ENCODE results near the gene SYMPK. TPM values are rescaled to one million over a fixed set of nuclear protein-coding genes. Genes with fewer than 3 reads are reported as not detected.

SYMPK gene
- total RNA-seq, 1 donor from 2014 or later: 26.6 TPM

- DNase-seq: no peak
Observed at GRCh38 chr19:45804140-45804958, 58.6 kb downstream of the SYMPK start.

DNA sequence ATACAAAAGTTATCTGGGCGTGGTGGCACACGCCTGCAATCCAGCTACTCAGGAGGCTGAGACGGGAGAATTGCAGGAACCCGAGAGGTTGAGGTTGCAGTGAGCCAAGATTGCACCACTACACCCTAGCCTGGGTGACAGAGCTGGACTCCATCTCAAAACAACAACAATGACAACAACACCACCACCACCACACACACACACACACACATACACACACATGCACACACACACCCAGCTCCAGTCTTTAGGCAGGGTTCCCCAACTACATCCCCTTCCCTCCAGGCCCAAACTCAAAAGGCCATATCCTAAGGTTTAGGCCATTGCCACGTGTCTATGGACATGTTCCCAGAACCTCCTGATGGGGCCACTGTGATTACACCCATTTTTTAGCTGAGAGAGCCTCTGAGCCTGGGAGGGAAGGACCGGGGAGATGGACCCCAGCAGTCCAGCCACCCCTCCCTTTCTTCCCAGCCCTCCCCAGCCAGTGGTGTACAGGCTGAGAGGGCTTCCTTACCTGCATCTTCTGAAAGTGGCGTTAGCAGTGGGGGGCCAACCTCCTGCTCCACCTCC, 61.3 kb downstream of the SYMPK start:
- DNase-seq: no peak

GRCh38 chr19:45800070-45800553, 62.8 kb downstream of the SYMPK start:
- DNase-seq: no peak

DNA sequence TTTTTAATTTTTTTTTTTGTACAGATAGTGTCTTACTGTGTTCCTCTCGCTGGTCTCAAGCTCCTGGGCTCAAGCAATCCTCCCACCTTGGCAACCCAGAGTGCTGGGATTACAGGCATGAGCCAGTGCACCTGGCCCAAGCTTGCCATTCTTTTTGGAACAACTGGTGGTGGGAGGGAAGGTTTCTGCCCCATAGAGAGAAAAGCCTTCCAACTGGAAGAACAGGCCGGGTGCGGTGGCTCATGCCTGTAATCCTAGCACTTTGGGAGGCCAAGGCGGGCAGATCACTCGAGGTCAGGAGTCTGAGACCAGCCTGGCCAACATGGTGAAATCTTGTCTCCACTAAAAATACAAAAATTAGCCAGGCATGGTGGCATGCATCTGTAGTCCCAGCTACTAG, 63.4 kb downstream of the SYMPK start:
- DNase-seq: peak; percentile 49

- DNase-seq: peak; percentile 86
Observed at GRCh38 chr19:45798995-45799517, 63.9 kb downstream of the SYMPK start.

GRCh38 chr19:45794627-45795026, 68.3 kb downstream of the SYMPK start:
- no peak for DNase-seq

GRCh38 chr19:45793876-45794275, 69.1 kb downstream of the SYMPK start:
- DNase-seq: no peak

- DNase-seq: no peak
Observed at GRCh38 chr19:45793178-45793564, 69.8 kb downstream of the SYMPK start.

- DNase-seq: peak; percentile 100
Observed at GRCh38 chr19:45792470-45793177, 70.3 kb downstream of the SYMPK start, which contains the start of gene DMWD. DMWD (minus strand) TSS chr19:45792845; CDS start chr19:45792756, 89 bp downstream.

GRCh38 chr19:45791744-45792469, 71.0 kb downstream of the SYMPK start:
- no peak for DNase-seq

DNA sequence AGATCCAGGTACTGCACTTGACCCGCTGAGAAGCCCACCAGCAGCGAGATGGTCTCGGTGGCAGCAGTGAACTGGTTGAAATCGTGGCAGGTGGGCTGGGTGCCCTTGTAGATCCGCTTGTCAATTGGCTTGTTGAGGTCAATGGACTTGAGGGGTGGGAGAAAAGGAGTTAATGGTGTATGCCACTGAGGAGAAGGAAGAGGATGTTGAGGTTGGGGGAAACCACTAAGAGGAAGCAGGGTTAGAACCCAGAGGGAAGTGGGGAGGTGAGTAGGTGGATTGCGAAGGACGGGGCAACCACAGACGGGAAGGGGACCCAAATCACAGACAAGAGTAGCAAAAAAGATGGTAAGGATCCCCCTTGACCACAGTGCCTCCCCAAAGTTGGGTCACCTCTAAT, 72.0 kb downstream of the SYMPK start:
- DNase-seq: no peak

DNA sequence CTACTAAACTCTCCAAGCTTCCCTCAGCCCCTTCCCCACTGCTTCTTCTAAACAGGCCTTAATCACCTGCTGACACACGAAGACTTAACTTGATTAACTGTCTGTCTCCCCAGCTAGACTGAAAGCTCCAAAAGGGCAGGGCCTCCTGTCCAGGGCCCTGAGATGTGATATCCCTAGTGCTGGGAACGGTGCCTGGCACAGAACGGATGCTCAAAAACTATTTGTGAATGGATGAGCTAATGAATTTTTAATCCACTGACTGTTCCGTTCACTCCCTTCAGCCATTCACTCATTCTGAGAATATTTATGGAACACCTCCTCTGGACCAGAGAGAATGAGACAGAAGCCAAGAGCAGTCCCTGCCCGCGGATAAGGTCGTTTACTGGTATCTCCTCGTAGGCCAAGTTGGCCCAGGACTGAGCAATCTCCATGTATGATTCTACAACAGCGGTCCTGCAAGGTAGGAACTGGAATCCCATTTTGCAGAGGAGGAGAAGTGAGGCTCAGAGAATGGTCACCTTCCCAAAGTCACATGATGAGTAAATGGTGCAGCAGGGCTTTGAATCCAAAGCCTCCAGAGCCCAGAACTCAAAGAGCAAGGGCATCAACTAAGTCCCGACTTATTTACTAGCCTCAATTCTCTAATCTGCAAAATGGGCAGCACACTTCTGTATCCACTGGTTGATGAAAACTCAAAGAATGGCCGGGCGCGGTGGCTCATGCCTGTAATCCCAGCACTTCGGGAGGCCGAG, 73.7 kb downstream of the SYMPK start:
- DNase-seq: no peak

DNA sequence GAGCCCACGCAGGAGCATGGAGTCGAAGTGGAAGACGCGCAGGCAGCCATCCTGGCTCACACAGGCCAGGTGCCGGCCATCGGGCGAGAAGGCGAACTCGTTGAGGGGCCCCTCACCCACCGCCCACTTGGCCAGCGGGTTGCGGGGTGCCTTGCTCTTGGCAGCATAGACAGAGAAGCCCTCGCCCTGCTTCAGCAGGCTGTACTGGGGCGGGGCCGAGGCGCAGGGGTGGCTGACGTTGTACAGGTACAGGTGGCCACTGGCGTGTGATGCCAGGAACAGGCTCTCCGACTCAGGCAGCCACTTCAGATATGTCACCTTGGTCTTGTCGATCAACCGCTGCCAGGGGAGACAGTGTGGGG, 76.4 kb downstream of the SYMPK start:
- no peak for DNase-seq

DNA sequence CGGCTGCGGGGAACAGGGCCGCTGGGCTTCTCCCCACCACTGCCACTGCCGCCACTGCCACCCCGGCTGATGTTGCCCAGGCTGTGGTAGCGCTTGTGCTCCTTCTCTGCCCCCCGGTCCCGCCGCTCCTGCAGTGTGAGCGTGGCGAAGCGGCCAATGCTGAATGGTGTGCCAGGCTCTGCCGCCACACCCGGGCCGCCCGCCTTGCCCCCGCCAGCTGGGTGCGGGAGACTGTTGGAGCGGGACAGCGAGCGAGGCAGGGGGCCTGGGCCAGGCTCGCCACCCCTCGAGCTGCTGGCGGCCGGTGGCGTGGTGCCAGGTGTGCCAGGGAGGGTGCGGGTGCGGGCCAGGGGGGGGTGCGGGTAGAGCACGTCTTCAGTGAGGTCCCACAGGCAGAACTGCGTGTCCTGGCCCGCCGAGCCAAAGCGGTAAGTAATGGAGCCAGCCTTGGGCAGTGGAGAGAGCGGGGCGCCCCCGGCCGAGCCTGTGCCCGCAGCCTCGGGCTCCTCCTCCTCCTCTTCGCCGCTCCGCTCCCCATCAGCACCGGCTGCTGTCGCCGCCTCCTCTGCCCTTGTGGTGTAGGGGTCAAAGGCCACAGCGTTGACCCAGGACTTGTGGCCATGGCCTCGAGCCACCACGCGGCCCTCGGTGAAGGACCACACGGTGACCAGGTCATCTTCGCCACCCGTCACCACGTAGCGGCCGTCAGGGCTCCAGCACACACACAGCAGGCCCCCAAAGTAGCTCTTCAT, 77.0 kb downstream of the SYMPK start:
- DNase-seq: no peak

DNA sequence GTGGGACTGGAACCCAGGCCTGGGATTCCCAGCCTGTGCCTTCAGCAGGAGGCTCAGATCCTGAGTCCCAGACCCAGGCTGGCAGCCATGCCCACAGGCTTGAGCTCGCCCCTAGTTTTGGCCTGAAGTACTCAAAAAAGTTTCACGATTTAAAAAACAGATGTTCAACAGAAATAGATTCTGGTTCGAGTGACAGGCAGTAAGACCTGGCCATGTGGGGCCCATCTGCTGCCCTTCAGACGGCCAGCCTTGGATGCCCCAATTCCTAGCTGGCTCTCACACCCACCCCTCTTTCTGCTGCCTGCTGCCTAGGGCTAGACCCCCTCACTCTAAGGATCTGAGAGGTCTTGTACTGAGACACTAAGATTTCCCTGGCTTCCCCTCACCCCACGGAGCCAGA, 77.8 kb downstream of the SYMPK start:
- no peak for DNase-seq

- no peak for DNase-seq
Observed at GRCh38 chr19:45784096-45784495, 78.9 kb downstream of the SYMPK start.

GRCh38 chr19:45782820-45783785, 79.8 kb downstream of the SYMPK start:
- DNase-seq: peak; percentile 89

GRCh38 chr19:45782162-45782691, 80.7 kb downstream of the SYMPK start, which contains the start of gene DMPK:
DMPK (minus strand) TSS chr19:45782490; CDS start chr19:45782352, 138 bp downstream.
- peak; percentile 80 for DNase-seq

Data from tongue (tissue), 2 donors.